Measurements from ENCODE around the gene HOXD12. TPM values are rescaled to one million over a fixed set of nuclear protein-coding genes. Genes with fewer than 3 reads are reported as not detected.

HOXD12 gene
- total RNA-seq, 1 donor from 2014 or later = not detected

GRCh38 chr2:176147800-176148496 lies 48.4 kb downstream of the HOXD12 start:
- Histone ChIP-seq H3K36me3 (no peaks in the 10 kb centered on the region), H3K4me1 (peaks cover 10% of the 10 kb centered on the region), H3K27ac (no peak overlapping the region), H3K27me3 (ENCODE audit: low read depth) (peaks cover 99% of the 10 kb centered on the region), H3K9me3 (no peaks in the 10 kb centered on the region), H3K4me3 (no peak overlapping the region)
- intact Hi-C loops (cut with DNase I) = loop anchor here (10.0 kb wide), 1 partner anchor 307 kb away; no protein-coding TSS in a partner anchor
- no peak for DNase-seq
- ATAC-seq = no peak
- no peak for TF ChIP-seq CTCF (IDR thresholded peaks at IDR 0.05)

GRCh38 chr2:176148751-176149421 lies 49.3 kb downstream of the HOXD12 start:
- peaks cover 10% of the 10 kb centered on the region for H3K4me1 ChIP-seq
- no peak overlapping the region for H3K4me3 ChIP-seq
- peaks cover 99% of the 10 kb centered on the region for H3K27me3 ChIP-seq (ENCODE audit: low read depth)
- ATAC-seq = no peak
- H3K9me3 ChIP-seq = no peaks in the 10 kb centered on the region
- TF ChIP-seq CTCF (IDR thresholded peaks at IDR 0.05) = no peak
- no peak overlapping the region for H3K27ac ChIP-seq
- DNase-seq = no peak
- H3K36me3 ChIP-seq = no peaks in the 10 kb centered on the region
- intact Hi-C loops (cut with DNase I) = loop anchor here (10.0 kb wide), 1 partner anchor 306 kb away; no protein-coding TSS in a partner anchor

GRCh38 chr2:176149481-176149938 lies 49.9 kb downstream of the HOXD12 start:
- TF ChIP-seq CTCF (IDR thresholded peaks at IDR 0.05) = no peak
- peaks cover 99% of the 10 kb centered on the region for H3K27me3 ChIP-seq (ENCODE audit: low read depth)
- H3K27ac ChIP-seq = no peak overlapping the region
- H3K4me3 ChIP-seq = no peak overlapping the region
- H3K4me1 ChIP-seq = peaks cover 10% of the 10 kb centered on the region
- ATAC-seq (no peak), DNase-seq (no peak)
- intact Hi-C loops (cut with DNase I) = loop anchor here (10.0 kb wide), 1 partner anchor 305 kb away; no protein-coding TSS in a partner anchor
- H3K9me3 ChIP-seq = no peaks in the 10 kb centered on the region
- H3K36me3 ChIP-seq = no peaks in the 10 kb centered on the region

- Histone ChIP-seq H3K27ac (no peak overlapping the region), H3K4me1 (peaks cover 10% of the 10 kb centered on the region), H3K9me3 (no peaks in the 10 kb centered on the region), H3K36me3 (no peaks in the 10 kb centered on the region), H3K27me3 (ENCODE audit: low read depth) (peaks cover 99% of the 10 kb centered on the region), H3K4me3 (no peak overlapping the region)
- TF ChIP-seq CTCF (IDR thresholded peaks at IDR 0.05) = no peak
- no peak for DNase-seq
- no peak for ATAC-seq
- intact Hi-C loops (cut with DNase I) = loop anchor here (10.0 kb wide), 1 partner anchor 305 kb away; no protein-coding TSS in a partner anchor
Measured at GRCh38 chr2:176149939-176150583, 50.5 kb downstream of the HOXD12 start.

- TF ChIP-seq CTCF (IDR thresholded peaks at IDR 0.05) = no peak
- Histone ChIP-seq H3K9me3 (no peaks in the 10 kb centered on the region), H3K27me3 (ENCODE audit: low read depth) (peaks cover 100% of the 10 kb centered on the region), H3K4me3 (no peak overlapping the region), H3K27ac (no peak overlapping the region), H3K4me1 (peaks cover 10% of the 10 kb centered on the region), H3K36me3 (no peaks in the 10 kb centered on the region)
- DNase-seq (no peak), ATAC-seq (no peak)
- intact Hi-C loops (cut with DNase I) = no loop called here
Measured at GRCh38 chr2:176150584-176151441, 51.2 kb downstream of the HOXD12 start.
